ES-I3 (cell line): Measurements from ENCODE around the gene BIRC7.

Source experiments
- H3K36me3 ChIP-seq: 2 replicates; pipeline ENCODE4 v1.6.1; 2013; ENCODE audit warnings: mild to moderate bottlenecking, low read length, control low read depth, moderate library complexity; ENCODE audit not compliant: insufficient read depth
- H3K4me1 ChIP-seq: 2 replicates; pipeline ENCODE4 v1.6.1; 2013; ENCODE audit warnings: mild to moderate bottlenecking, control low read depth, low read length; ENCODE audit not compliant: insufficient read depth
- H3K9ac ChIP-seq: 2 replicates; pipeline ENCODE4 v1.6.1; 2013; ENCODE audit warnings: low read depth, mild to moderate bottlenecking, low read length, moderate library complexity
- H3K9me3 ChIP-seq: 2 replicates; pipeline ENCODE4 v1.6.1; 2013; ENCODE audit warnings: mild to moderate bottlenecking, low read length, moderate library complexity; ENCODE audit not compliant: control insufficient read depth, insufficient read depth

BIRC7 gene

GRCh38 chr20:63196768-63197470 is 38.8 kb upstream of the BIRC7 start:
- H3K9me3 ChIP-seq: no peaks in the 10 kb centered on the region
- H3K9ac ChIP-seq: no peak overlapping the region
- peaks cover 14% of the 10 kb centered on the region; the same call in 1 of the 2 replicates for H3K36me3 ChIP-seq
- H3K4me1 ChIP-seq: no peaks in the 10 kb centered on the region

- Histone ChIP-seq H3K4me1 (no peaks in the 10 kb centered on the region), H3K9ac (no peak overlapping the region), H3K36me3 (peaks cover 27% of the 10 kb centered on the region), H3K9me3 (no peaks in the 10 kb centered on the region)
Measured at GRCh38 chr20:63198606-63199005, 37.1 kb upstream of the BIRC7 start.

GRCh38 chr20:63202021-63202420 is 33.7 kb upstream of the BIRC7 start:
- no peak overlapping the region for H3K9ac ChIP-seq
- peaks cover 31% of the 10 kb centered on the region for H3K36me3 ChIP-seq
- H3K4me1 ChIP-seq: no peaks in the 10 kb centered on the region
- H3K9me3 ChIP-seq: no peaks in the 10 kb centered on the region

- Histone ChIP-seq H3K36me3 (peaks cover 35% of the 10 kb centered on the region), H3K4me1 (no peaks in the 10 kb centered on the region), H3K9me3 (no peaks in the 10 kb centered on the region), H3K9ac (no peak overlapping the region)
Measured at GRCh38 chr20:63202811-63203526, 32.7 kb upstream of the BIRC7 start.

- Histone ChIP-seq H3K9ac (no peak overlapping the region), H3K9me3 (no peaks in the 10 kb centered on the region), H3K36me3 (peaks cover 36% of the 10 kb centered on the region), H3K4me1 (no peaks in the 10 kb centered on the region)
Measured at GRCh38 chr20:63204362-63204761, 31.3 kb upstream of the BIRC7 start.

- H3K4me1 ChIP-seq: no peaks in the 10 kb centered on the region
- peaks cover 39% of the 10 kb centered on the region for H3K36me3 ChIP-seq
- H3K9me3 ChIP-seq: no peaks in the 10 kb centered on the region
- H3K9ac ChIP-seq: no peak overlapping the region
Measured at GRCh38 chr20:63205896-63206295, 29.8 kb upstream of the BIRC7 start.

GRCh38 chr20:63206878-63207277 is 28.8 kb upstream of the BIRC7 start:
- no peaks in the 10 kb centered on the region for H3K4me1 ChIP-seq
- no peak overlapping the region for H3K9ac ChIP-seq

GRCh38 chr20:63208346-63208909 is 27.3 kb upstream of the BIRC7 start:
- Histone ChIP-seq H3K36me3 (peaks cover 34% of the 10 kb centered on the region), H3K4me1 (no peaks in the 10 kb centered on the region), H3K9ac (no peak overlapping the region), H3K9me3 (no peaks in the 10 kb centered on the region)

More at GRCh38 chr20:63206878-63207277, 28.8 kb upstream of the BIRC7 start:
- H3K36me3 ChIP-seq: peaks cover 39% of the 10 kb centered on the region
- no peaks in the 10 kb centered on the region for H3K9me3 ChIP-seq

- Histone ChIP-seq H3K9me3 (no peaks in the 10 kb centered on the region), H3K4me1 (no peaks in the 10 kb centered on the region; the same call in 1 of the 2 replicates), H3K36me3 (peaks cover 25% of the 10 kb centered on the region), H3K9ac (no peak overlapping the region)
Measured at GRCh38 chr20:63210011-63210605, 25.6 kb upstream of the BIRC7 start.

GRCh38 chr20:63212393-63212730 is 23.3 kb upstream of the BIRC7 start:
- peaks cover 25% of the 10 kb centered on the region for H3K36me3 ChIP-seq
- no peak overlapping the region for H3K9ac ChIP-seq
- no peaks in the 10 kb centered on the region; the same call in 1 of the 2 replicates for H3K4me1 ChIP-seq
- H3K9me3 ChIP-seq: no peaks in the 10 kb centered on the region

GRCh38 chr20:63212792-63213191 is 22.9 kb upstream of the BIRC7 start:
- Histone ChIP-seq H3K36me3 (peaks cover 22% of the 10 kb centered on the region), H3K4me1 (no peaks in the 10 kb centered on the region; the same call in 1 of the 2 replicates), H3K9ac (no peak overlapping the region), H3K9me3 (no peaks in the 10 kb centered on the region)

- no peaks in the 10 kb centered on the region for H3K9me3 ChIP-seq
- H3K36me3 ChIP-seq: peaks cover 14% of the 10 kb centered on the region
- H3K9ac ChIP-seq: peak overlapping the region; percentile 68; the same call in 1 of the 2 replicates
- no peaks in the 10 kb centered on the region; the same call in 1 of the 2 replicates for H3K4me1 ChIP-seq
Measured at GRCh38 chr20:63214514-63214913, 21.2 kb upstream of the BIRC7 start.

GRCh38 chr20:63215101-63216040 is 20.3 kb upstream of the BIRC7 start:
- Histone ChIP-seq H3K9ac (peak overlapping the region; percentile 68), H3K9me3 (no peaks in the 10 kb centered on the region), H3K36me3 (peaks cover 11% of the 10 kb centered on the region), H3K4me1 (no peaks in the 10 kb centered on the region; the same call in 1 of the 2 replicates)
